Transverse colon (tissue), 4 donors: ENCODE measurements around the gene CUTA. TPM values are rescaled to one million over a fixed set of nuclear protein-coding genes. Genes with fewer than 3 reads are reported as not detected.
"Not testable (repeated sequence)": the region's sequence is repeated elsewhere in the genome, so short reads cannot be mapped to it uniquely, and the experiment has no call there.

Source experiments
- DNase-seq: peaks from one replicate; pipeline ENCODE4 v3.0.0-alpha.2; 2019
- H3K27ac ChIP-seq, 4 donors: fragments of 200-600 bp; sonication (generic); 2 replicates each; pipeline ENCODE4 v1.5.1; 2016 to 2018; ENCODE audit warnings: inconsistent platforms in 4 of 4
- H3K27me3 ChIP-seq: fragments of 200-600 bp; sonication (generic); 2 replicates; pipeline ENCODE4 v1.5.1; 2017; ENCODE audit warnings: inconsistent platforms
- H3K36me3 ChIP-seq, 4 donors: fragments of 200-600 bp; sonication (generic); 2 replicates each; pipeline ENCODE4 v1.5.1; 2017 to 2019; ENCODE audit warnings: inconsistent platforms in 4 of 4
- H3K4me1 ChIP-seq, 4 donors: fragments of 200-600 bp; sonication (generic); 2 replicates each; pipeline ENCODE4 v1.5.1; 2017 to 2020; ENCODE audit warnings: inconsistent platforms in 4 of 4
- H3K4me3 ChIP-seq, 4 donors: fragments of 200-600 bp; sonication (generic); 1 replicate in 1 of 4; 2 replicates in 3 of 4; pipeline versions ENCODE4 v1.5.1 to v1.6.1; 2017 to 2019; ENCODE audit warnings: inconsistent platforms in 4 of 4
- H3K9me3 ChIP-seq, 2 donors: fragments of 200-600 bp; sonication (generic); 2 replicates each; pipeline ENCODE4 v1.5.1; 2017 to 2019; ENCODE audit warnings: inconsistent platforms in 2 of 2
- CTCF ChIP-seq, 5 experiments: fragments of 200-600 bp in 3 of 5; fragments of 450-650 bp in 2 of 5; sonication (generic) in 3 of 5; IDR thresholded peaks; 1 replicate in 2 of 5; 2 replicates in 3 of 5; pipeline ENCODE4 v1.5.1; 2016 to 2017; ENCODE audit warnings: antibody characterized with exemption in 5 of 5, inconsistent platforms in 3 of 5, mild to moderate bottlenecking in 2 of 5, moderate library complexity in 1 of 5
- EP300 ChIP-seq: sonication (generic); formaldehyde crosslinking; IDR thresholded peaks from one replicate; pipeline ENCODE4 v1.6.1; 2017; ENCODE audit warnings: antibody characterized with exemption, low read depth
- POLR2A ChIP-seq: fragments of 450-650 bp; IDR thresholded peaks from one replicate; pipeline ENCODE4 v1.6.1; 2016; ENCODE audit warnings: antibody characterized with exemption, mild to moderate bottlenecking, moderate library complexity
- POLR2AphosphoS5 ChIP-seq, 3 donors: sonication (generic); formaldehyde crosslinking; IDR thresholded peaks; one replicate each; pipeline ENCODE4 v1.6.1; 2016; ENCODE audit warnings: antibody characterized with exemption in 3 of 3
- whole genome bisulfite sequencing, 2 donors: methylation state at CpG; one replicate each; pipeline ENCODE4 v1.1.5; 2018; ENCODE audit warnings: low coverage in 1 of 2; 5-methylcytosine and 5-hydroxymethylcytosine counted together
- in situ Hi-C, 4 donors: fragments of 200-750 bp; cut with MboI; loops; one replicate each; pipeline versions ENCODE4 v1.15.0 to v1.15.1; 2017; ENCODE audit warnings: low sequenced_read_pairs in 3 of 4, low pct_ligation_motif_present in 1 of 4, low pct_unique_long_range_greater_than_20kb in 1 of 4
- intact Hi-C: fragments of 100-400 bp; cut with DNase I; formaldehyde crosslinking; loops from one replicate; pipeline ENCODE4 v1.15.1; 2023; ENCODE audit warnings: low total_unique reads
- total RNA-seq, 4 donors: library from RNA; depleted of rRNA; stranded (reverse); fragments of >200 nt; gene quantifications; one replicate each; pipeline ENCODE4 v1.1.0, GENCODE V29; 2016

CUTA gene
- total RNA-seq, 4 donors from 2014 or later = 18.9 to 134 (median 91.3) TPM

- in situ Hi-C loops (no loop called here), intact Hi-C loops (no loop called here)
- no peak for DNase-seq
- no peaks in the 10 kb centered on the region for H3K36me3 ChIP-seq
- no peaks in the 10 kb centered on the region for H3K27me3 ChIP-seq
- H3K4me3 ChIP-seq = no peak overlapping the region
- TF ChIP-seq POLR2A (no peak), EP300 (no peak), CTCF (IDR thresholded peaks at IDR 0.05) (no peak)
- 60 to 69% methylated on average over 2 to 8 of the region's 8 CpGs for WGBS, 2 donors
- H3K4me1 ChIP-seq = peaks cover 0 to 21% (median 16%) of the 10 kb centered on the region in 4 donors
- peak overlapping the region; percentile 29 to 67 (median 57) for H3K27ac ChIP-seq
- no peaks in the 10 kb centered on the region for H3K9me3 ChIP-seq
These were observed 43.7 kb downstream of the CUTA start for GRCh38 chr6:33373960-33374910.

GRCh38 chr6:33372526-33373123 is 45.3 kb downstream of the CUTA start:
- Histone ChIP-seq H3K36me3 (no peaks in the 10 kb centered on the region), H3K27ac (no peak overlapping the region), H3K27me3 (no peaks in the 10 kb centered on the region), H3K4me3 (no peak overlapping the region), H3K4me1 (peaks cover 0 to 21% (median 16%) of the 10 kb centered on the region in 4 donors), H3K9me3 (no peaks in the 10 kb centered on the region)
- TF ChIP-seq CTCF (IDR thresholded peaks at IDR 0.05) (no peak), POLR2AphosphoS5 (IDR thresholded peaks at IDR 0.05) (no peak), EP300 (no peak), POLR2A (no peak)
- WGBS, 2 donors = 48 to 55% methylated on average over 2 to 5 of the region's 5 CpGs
- in situ Hi-C loops (no loop called here), intact Hi-C loops (no loop called here)
- DNase-seq = no peak

- in situ Hi-C loops, intact Hi-C loops: not testable (repeated sequence)
- 91% methylated on average over 8 of the region's 8 CpGs; no CpG with 5 or more reads in 1 of the 2 donors for WGBS, 2 donors
These were observed 46.0 kb downstream of the CUTA start for GRCh38 chr6:33371901-33372300.

GRCh38 chr6:33367715-33368025 is 50.2 kb downstream of the CUTA start:
- 92% methylated on average over 5 of the region's 5 CpGs; no CpG with 5 or more reads in 1 of the 2 donors for WGBS, 2 donors
- intact Hi-C loops, H3K4me3 ChIP-seq: not testable (repeated sequence)

More at GRCh38 chr6:33371901-33372300, 46.0 kb downstream of the CUTA start:
- H3K4me1 ChIP-seq = peaks cover 0 to 21% (median 16%) of the 10 kb centered on the region in 4 donors
- H3K36me3 ChIP-seq, DNase-seq, H3K9me3 ChIP-seq, H3K27me3 ChIP-seq, H3K4me3 ChIP-seq, H3K27ac ChIP-seq: not testable (repeated sequence)

GRCh38 chr6:33367009-33367714 is 50.7 kb downstream of the CUTA start:
- no peak for DNase-seq
- 83 to 89% methylated on average over 3 to 8 of the region's 8 CpGs for WGBS, 2 donors
- intact Hi-C loops = no loop called here
- TF ChIP-seq EP300 = no peak
- TF ChIP-seq POLR2A = no peak
- no peak for TF ChIP-seq CTCF (IDR thresholded peaks at IDR 0.05)
- no peak for TF ChIP-seq POLR2AphosphoS5 (IDR thresholded peaks at IDR 0.05)
- Histone ChIP-seq H3K27me3 (no peaks in the 10 kb centered on the region), H3K36me3 (no peaks in the 10 kb centered on the region), H3K4me3 (no peak overlapping the region), H3K27ac (no peak overlapping the region), H3K9me3 (no peaks in the 10 kb centered on the region), H3K4me1 (no peaks in the 10 kb centered on the region)
- in situ Hi-C loops = no loop called here

More at GRCh38 chr6:33367715-33368025, 50.2 kb downstream of the CUTA start:
- H3K9me3 ChIP-seq, H3K36me3 ChIP-seq, H3K27me3 ChIP-seq, H3K4me1 ChIP-seq, in situ Hi-C loops, H3K27ac ChIP-seq, DNase-seq: not testable (repeated sequence)
